ENCODE results near the gene RBM20. TPM values are rescaled to one million over a fixed set of nuclear protein-coding genes. Genes with fewer than 3 reads are reported as not detected.
A peak's percentile ranks its signal among the peaks of the same experiment; 100 is the strongest.

Gene RBM20
- polyA plus RNA-seq, 3 donors = not detected

DNA sequence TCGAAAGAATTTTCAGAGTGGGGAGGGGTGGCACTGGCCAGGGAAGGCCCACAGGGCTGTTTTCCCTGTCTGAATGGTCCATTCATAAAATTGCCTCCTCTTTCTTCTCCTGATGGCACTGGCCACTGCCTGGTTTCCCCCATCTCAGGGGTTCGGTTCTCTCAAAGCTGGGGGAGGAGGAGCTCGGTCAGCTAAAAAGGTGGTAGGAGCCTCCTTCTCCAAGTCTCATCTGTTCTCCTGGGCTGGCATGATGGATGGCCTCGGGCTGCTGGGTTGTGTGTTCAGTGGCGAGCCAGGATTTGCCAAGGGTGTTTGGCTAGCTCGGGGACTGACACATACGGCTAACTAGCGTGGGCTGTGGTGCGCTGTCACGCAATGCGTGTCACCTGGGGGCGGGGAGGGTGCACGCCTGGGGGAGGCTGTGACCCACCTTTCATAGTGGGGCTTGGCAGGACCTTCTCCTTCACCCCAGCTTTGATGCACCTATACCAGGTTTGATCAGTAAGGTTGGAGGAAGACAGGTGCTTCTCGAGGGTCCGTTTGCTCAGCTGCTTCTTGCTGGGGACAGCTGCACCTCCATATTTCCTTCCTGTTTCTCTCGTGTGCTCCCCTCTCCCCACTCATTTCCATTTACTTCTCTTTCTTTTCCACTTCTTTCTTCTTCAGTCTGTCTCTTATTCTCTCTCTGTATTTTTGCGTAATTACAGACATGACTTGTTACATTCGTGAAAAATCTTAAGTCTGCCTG is 36.3 kb downstream of the RBM20 start:
- intact Hi-C loops (cut with micrococcal nuclease) = no loop called here
- Mint-ChIP-seq H3K36me3 (no peaks in the 10 kb centered on the region), H3K4me1 (peaks cover 14% of the 10 kb centered on the region), H3K27me3 (ENCODE audit: low read depth in 3 of 3) (peaks cover 0 to 10% (median 0%) of the 10 kb centered on the region in 3 donors), H3K9me3 (no peaks in the 10 kb centered on the region), H3K27ac (peak overlapping the region in 1 of 7 donors; percentile 10), H3K4me3 (no peak overlapping the region)
- H3K27me3 ChIP-seq (ENCODE audit: control insufficient read depth in 2 of 2, insufficient read depth in 2 of 2, low read length in 2 of 2) = no peaks in the 10 kb centered on the region
- no peaks in the 10 kb centered on the region for H4K20me1 ChIP-seq (ENCODE audit: insufficient read depth, low read length)
- no peak overlapping the region for H2AFZ ChIP-seq (ENCODE audit: insufficient read depth, low read depth, low read length, poor library complexity, severe bottlenecking)
- WGBS (ENCODE audit: insufficient coverage) = 79% methylated on average over 11 of the region's 18 CpGs
- H3K4me2 ChIP-seq (replicated peaks; ENCODE audit: extremely low read depth, low read length, poor library complexity, severe bottlenecking) = no peak overlapping the region
- H3K4me1 ChIP-seq (ENCODE audit: control insufficient read depth in 1 of 2, insufficient read depth in 2 of 2, low read length in 2 of 2) = no peaks in the 10 kb centered on the region
- H3K9ac ChIP-seq (ENCODE audit: insufficient read depth, low read length, poor library complexity, severe bottlenecking) = no peak overlapping the region
- DNase-seq = no peak
- H3K27ac ChIP-seq (ENCODE audit: low read depth in 1 of 2, low read length in 2 of 2) = no peak overlapping the region
- H3K36me3 ChIP-seq (replicated peaks in 1 of 2; ENCODE audit: control insufficient read depth in 1 of 2, insufficient read depth in 2 of 2, low read length in 2 of 2) = no peaks in the 10 kb centered on the region
- TF ChIP-seq, protein P1, sequence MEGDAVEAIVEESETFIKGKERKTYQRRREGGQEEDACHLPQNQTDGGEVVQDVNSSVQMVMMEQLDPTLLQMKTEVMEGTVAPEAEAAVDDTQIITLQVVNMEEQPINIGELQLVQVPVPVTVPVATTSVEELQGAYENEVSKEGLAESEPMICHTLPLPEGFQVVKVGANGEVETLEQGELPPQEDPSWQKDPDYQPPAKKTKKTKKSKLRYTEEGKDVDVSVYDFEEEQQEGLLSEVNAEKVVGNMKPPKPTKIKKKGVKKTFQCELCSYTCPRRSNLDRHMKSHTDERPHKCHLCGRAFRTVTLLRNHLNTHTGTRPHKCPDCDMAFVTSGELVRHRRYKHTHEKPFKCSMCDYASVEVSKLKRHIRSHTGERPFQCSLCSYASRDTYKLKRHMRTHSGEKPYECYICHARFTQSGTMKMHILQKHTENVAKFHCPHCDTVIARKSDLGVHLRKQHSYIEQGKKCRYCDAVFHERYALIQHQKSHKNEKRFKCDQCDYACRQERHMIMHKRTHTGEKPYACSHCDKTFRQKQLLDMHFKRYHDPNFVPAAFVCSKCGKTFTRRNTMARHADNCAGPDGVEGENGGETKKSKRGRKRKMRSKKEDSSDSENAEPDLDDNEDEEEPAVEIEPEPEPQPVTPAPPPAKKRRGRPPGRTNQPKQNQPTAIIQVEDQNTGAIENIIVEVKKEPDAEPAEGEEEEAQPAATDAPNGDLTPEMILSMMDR (IDR thresholded peaks at IDR 0.05) = no peak
- no peaks in the 10 kb centered on the region for H3K9me3 ChIP-seq (replicated peaks in 1 of 2; ENCODE audit: control insufficient read depth in 1 of 2, insufficient read depth in 1 of 2, low read length in 2 of 2)
- no peaks in the 10 kb centered on the region for H3K79me2 ChIP-seq (ENCODE audit: insufficient read depth, low read length)
- H3K4me3 ChIP-seq (replicated peaks in 1 of 3; ENCODE audit: low read depth in 2 of 3, low read length in 3 of 3) = no peak overlapping the region

GRCh38 chr10:110681023-110681681 is 37.0 kb downstream of the RBM20 start:
- Histone ChIP-seq H3K36me3 (replicated peaks in 1 of 2; ENCODE audit: control insufficient read depth in 1 of 2, insufficient read depth in 2 of 2, low read length in 2 of 2) (no peaks in the 10 kb centered on the region), H3K9me3 (replicated peaks in 1 of 2; ENCODE audit: control insufficient read depth in 1 of 2, insufficient read depth in 1 of 2, low read length in 2 of 2) (no peaks in the 10 kb centered on the region), H2AFZ (ENCODE audit: insufficient read depth, low read depth, low read length, poor library complexity, severe bottlenecking) (no peak overlapping the region), H3K27ac (ENCODE audit: low read depth in 1 of 2, low read length in 2 of 2) (no peak overlapping the region), H3K4me2 (replicated peaks; ENCODE audit: extremely low read depth, low read length, poor library complexity, severe bottlenecking) (no peak overlapping the region), H3K4me1 (ENCODE audit: control insufficient read depth in 1 of 2, insufficient read depth in 2 of 2, low read length in 2 of 2) (no peaks in the 10 kb centered on the region), H3K79me2 (ENCODE audit: insufficient read depth, low read length) (no peaks in the 10 kb centered on the region), H3K27me3 (ENCODE audit: control insufficient read depth in 2 of 2, insufficient read depth in 2 of 2, low read length in 2 of 2) (no peaks in the 10 kb centered on the region), H3K4me3 (replicated peaks in 1 of 3; ENCODE audit: low read depth in 2 of 3, low read length in 3 of 3) (no peak overlapping the region), H4K20me1 (ENCODE audit: insufficient read depth, low read length) (no peaks in the 10 kb centered on the region), H3K9ac (ENCODE audit: insufficient read depth, low read length, poor library complexity, severe bottlenecking) (no peak overlapping the region)
- H3K4me3 Mint-ChIP-seq = no peak overlapping the region
- WGBS (ENCODE audit: insufficient coverage) = 33% methylated on average over 3 of the region's 7 CpGs
- intact Hi-C loops (cut with micrococcal nuclease) = no loop called here
- no peaks in the 10 kb centered on the region for H3K36me3 Mint-ChIP-seq
- DNase-seq = no peak
- H3K27ac Mint-ChIP-seq = peak overlapping the region in 1 of 7 donors; percentile 10
- TF ChIP-seq, protein P1 (IDR thresholded peaks at IDR 0.05) = peak; percentile 18
- H3K9me3 Mint-ChIP-seq = no peaks in the 10 kb centered on the region
- peaks cover 0 to 10% (median 0%) of the 10 kb centered on the region in 3 donors for H3K27me3 Mint-ChIP-seq (ENCODE audit: low read depth in 3 of 3)
- H3K4me1 Mint-ChIP-seq = peaks cover 14% of the 10 kb centered on the region

Data from CD14-positive monocyte (primary cell).